Bronchial epithelial cell (primary cell): ENCODE results near the gene NPAS3. TPM values are rescaled to one million over a fixed set of nuclear protein-coding genes. Genes with fewer than 3 reads are reported as not detected.

Source experiments
- DNase-seq: peaks from one replicate; pipeline ENCODE4 v3.0.0-alpha.2; 2010; ENCODE audit warnings: low read depth
- FAIRE-seq: peaks from 2 replicates; lab custom pipeline; 2011; peaks lifted over from hg19 to GRCh38; lab: Jason Lieb, UNC
- H3K27me3 ChIP-seq: 2 replicates; pipeline ENCODE4 v1.5.1; 2011; ENCODE audit warnings: low read length; ENCODE audit not compliant: control insufficient read depth, insufficient read depth
- H3K36me3 ChIP-seq: 2 replicates; pipeline ENCODE4 v1.5.1; 2011; ENCODE audit warnings: low read length; ENCODE audit not compliant: control insufficient read depth, insufficient read depth
- H3K4me3 ChIP-seq: 2 replicates; pipeline ENCODE4 v1.5.1; 2011; ENCODE audit warnings: mild to moderate bottlenecking, low read depth, low read length, control low read depth
- CTCF ChIP-seq: IDR thresholded peaks from 2 replicates; pipeline ENCODE4 v1.5.1; 2011; ENCODE audit warnings: mild to moderate bottlenecking, moderate library complexity, low read length, control low read depth, inconsistent platforms; ENCODE audit not compliant: insufficient read depth, severe bottlenecking
- total RNA-seq: library from RNA; depleted of rRNA; stranded (reverse); fragments of >200 nt; gene quantifications from 2 replicates; pipeline ENCODE4 v1.2.1, GENCODE V29; 2014

NPAS3 gene
- total RNA-seq, 1 donor from 2014 or later = not detected

GRCh38 chr14:33714527-33715226 lies 776.0 kb downstream of the NPAS3 start:
- FAIRE-seq = no peak
- DNase-seq = peak; percentile 16

GRCh38 chr14:33715227-33715528 lies 776.5 kb downstream of the NPAS3 start:
- FAIRE-seq = no peak
- TF ChIP-seq CTCF = no peak
- peaks cover under 1% of the 10 kb centered on the region for H3K27me3 ChIP-seq

More at GRCh38 chr14:33714527-33715226, 776.0 kb downstream of the NPAS3 start:
- no peak overlapping the region for H3K4me3 ChIP-seq
- no peaks in the 10 kb centered on the region for H3K36me3 ChIP-seq
- no peak for TF ChIP-seq CTCF
- peaks cover 2% of the 10 kb centered on the region for H3K27me3 ChIP-seq

GRCh38 chr14:33716921-33717320 lies 778.2 kb downstream of the NPAS3 start:
- no peak for TF ChIP-seq CTCF
- no peak overlapping the region for H3K4me3 ChIP-seq
- H3K36me3 ChIP-seq = no peaks in the 10 kb centered on the region
- no peaks in the 10 kb centered on the region for H3K27me3 ChIP-seq
- DNase-seq (no peak), FAIRE-seq (no peak)

More at GRCh38 chr14:33715227-33715528, 776.5 kb downstream of the NPAS3 start:
- H3K4me3 ChIP-seq = no peak overlapping the region
- no peak for DNase-seq
- no peaks in the 10 kb centered on the region for H3K36me3 ChIP-seq

GRCh38 chr14:33717866-33718265 lies 779.2 kb downstream of the NPAS3 start:
- DNase-seq = peak; percentile 60
- FAIRE-seq = no peak
- no peak for TF ChIP-seq CTCF
- Histone ChIP-seq H3K4me3 (no peak overlapping the region), H3K27me3 (no peaks in the 10 kb centered on the region), H3K36me3 (no peaks in the 10 kb centered on the region)

- no peak overlapping the region for H3K4me3 ChIP-seq
- no peak for TF ChIP-seq CTCF
- no peak for DNase-seq
- H3K36me3 ChIP-seq = no peaks in the 10 kb centered on the region
- FAIRE-seq = no peak
- H3K27me3 ChIP-seq = no peaks in the 10 kb centered on the region
These were observed 781.7 kb downstream of the NPAS3 start for GRCh38 chr14:33720284-33720787.
